H9 (cell line): ENCODE measurements around the gene ZNF664. TPM values are rescaled to one million over a fixed set of nuclear protein-coding genes. Genes with fewer than 3 reads are reported as not detected.

ENCODE experiments used
- DNase-seq: peaks from one replicate; pipeline ENCODE4 v3.0.0-alpha.2; 2017
- H2AFZ ChIP-seq: one replicate; pipeline ENCODE4 v1.6.1; 2013; ENCODE audit warnings: mild to moderate bottlenecking, low read length, control low read depth, moderate library complexity
- H2AK5ac ChIP-seq: 2 replicates; pipeline ENCODE4 v1.6.1; 2013; ENCODE audit warnings: low read length, control low read depth, mixed read lengths; ENCODE audit not compliant: insufficient read length
- H2BK120ac ChIP-seq: one replicate; pipeline ENCODE4 v1.6.1; 2013; ENCODE audit warnings: low read depth, mild to moderate bottlenecking, low read length, control low read depth, inconsistent platforms; ENCODE audit not compliant: poor library complexity, severe bottlenecking
- H2BK12ac ChIP-seq: 2 replicates; pipeline ENCODE4 v1.6.1; 2013; ENCODE audit warnings: low read length, control low read depth, mixed read lengths, low read depth; ENCODE audit not compliant: insufficient read length
- H2BK15ac ChIP-seq: 2 replicates; pipeline ENCODE4 v1.6.1; 2013; ENCODE audit warnings: low read depth, low read length, control low read depth
- H2BK20ac ChIP-seq: one replicate; pipeline ENCODE4 v1.6.1; 2013; ENCODE audit warnings: low read depth, mild to moderate bottlenecking, low read length, control low read depth, inconsistent platforms; ENCODE audit not compliant: poor library complexity, severe bottlenecking
- H2BK5ac ChIP-seq: 2 replicates; pipeline ENCODE4 v1.6.1; 2013; ENCODE audit warnings: low read length, control low read depth, mixed read lengths; ENCODE audit not compliant: insufficient read length
- H3K14ac ChIP-seq: 2 replicates; pipeline ENCODE4 v1.6.1; 2013; ENCODE audit warnings: low read length, control low read depth; ENCODE audit not compliant: insufficient read depth
- H3K18ac ChIP-seq: 2 replicates; pipeline ENCODE4 v1.6.1; 2013; ENCODE audit warnings: low read depth, mild to moderate bottlenecking, mixed read lengths, low read length, control low read depth; ENCODE audit not compliant: insufficient read length
- H3K23ac ChIP-seq: 2 replicates; pipeline ENCODE4 v1.6.1; 2013; ENCODE audit warnings: low read length, control low read depth, mixed read lengths, low read depth; ENCODE audit not compliant: insufficient read length
- H3K23me2 ChIP-seq: 2 replicates; pipeline ENCODE4 v1.6.1; 2013; ENCODE audit warnings: low read depth, mild to moderate bottlenecking, mixed read lengths, low read length, control low read depth; ENCODE audit not compliant: insufficient read length, poor library complexity, severe bottlenecking
- H3K27ac ChIP-seq: 2 replicates; pipeline ENCODE4 v1.5.1; 2013; ENCODE audit warnings: low read length, control low read depth, mixed read lengths, low read depth; ENCODE audit not compliant: insufficient read length
- H3K27me3 ChIP-seq: 2 replicates; pipeline ENCODE4 v1.6.1; 2013; ENCODE audit warnings: low read length, control low read depth, inconsistent platforms; ENCODE audit not compliant: insufficient read depth
- H3K4ac ChIP-seq: 2 replicates; pipeline ENCODE4 v1.6.1; 2013; ENCODE audit warnings: low read depth, mild to moderate bottlenecking, control low read depth, inconsistent platforms, low read length, moderate library complexity
- H3K4me1 ChIP-seq: 2 replicates; pipeline ENCODE4 v1.6.1; 2013; ENCODE audit warnings: low read length, control low read depth, inconsistent platforms; ENCODE audit not compliant: insufficient read depth
- H3K4me2 ChIP-seq: 2 replicates; pipeline ENCODE4 v1.6.1; 2013; ENCODE audit warnings: low read length, control low read depth, mixed read lengths; ENCODE audit not compliant: insufficient read length, insufficient read depth
- H3K56ac ChIP-seq: 2 replicates; pipeline ENCODE4 v1.6.1; 2013; ENCODE audit warnings: low read depth, mild to moderate bottlenecking, mixed read lengths, low read length, control low read depth; ENCODE audit not compliant: insufficient read length
- H3K79me1 ChIP-seq: 2 replicates; pipeline ENCODE4 v1.6.1; 2013; ENCODE audit warnings: low read depth, mild to moderate bottlenecking, moderate library complexity, low read length, control low read depth, inconsistent platforms; ENCODE audit not compliant: insufficient read depth, poor library complexity, severe bottlenecking
- H3K79me2 ChIP-seq: 2 replicates; pipeline ENCODE4 v1.6.1; 2013; ENCODE audit warnings: low read length, control low read depth, inconsistent platforms; ENCODE audit not compliant: insufficient read depth
- H3K9ac ChIP-seq: 2 replicates; pipeline ENCODE4 v1.6.1; 2013; ENCODE audit warnings: low read length, control low read depth, mixed read lengths; ENCODE audit not compliant: insufficient read length; ENCODE audit errors: extremely low read depth
- H3K9me3 ChIP-seq: one replicate; pipeline ENCODE4 v1.6.1; 2013; ENCODE audit warnings: low read depth, low read length, inconsistent platforms; ENCODE audit not compliant: control insufficient read depth
- H3T11ph ChIP-seq: one replicate; pipeline ENCODE4 v1.6.1; 2013; ENCODE audit warnings: mild to moderate bottlenecking, low read length, control low read depth, inconsistent platforms
- H4K20me1 ChIP-seq: one replicate; pipeline ENCODE4 v1.6.1; 2013; ENCODE audit not compliant: control insufficient read depth, insufficient read length, insufficient read depth
- H4K5ac ChIP-seq: 2 replicates; pipeline ENCODE4 v1.6.1; 2013; ENCODE audit warnings: low read depth, mild to moderate bottlenecking, mixed read lengths, low read length, control low read depth; ENCODE audit not compliant: insufficient read length
- H4K8ac ChIP-seq: replicated peaks from 2 replicates; pipeline ENCODE4 v1.6.1; 2013; ENCODE audit warnings: low read length, control low read depth, mixed read lengths, low read depth; ENCODE audit not compliant: insufficient read length
- H4K91ac ChIP-seq: 2 replicates; pipeline ENCODE4 v1.6.1; 2013; ENCODE audit warnings: low read depth, mild to moderate bottlenecking, moderate library complexity, mixed read lengths, low read length, control low read depth; ENCODE audit not compliant: insufficient read length
- H3K27ac Mint-ChIP-seq, 3 experiments: 2 replicates in 2 of 3; 3 replicates in 1 of 3; pipeline ENCODE4 v1.8.0; 2020 to 2021; ENCODE audit warnings: mixed read lengths in 3 of 3, mild to moderate bottlenecking in 1 of 3, moderate library complexity in 1 of 3
- H3K27me3 Mint-ChIP-seq: 2 replicates; pipeline ENCODE4 v1.8.0; 2021; ENCODE audit warnings: low read depth, mild to moderate bottlenecking, moderate library complexity, mixed read lengths
- H3K36me3 Mint-ChIP-seq, 3 experiments: 2 replicates in 2 of 3; 3 replicates in 1 of 3; pipeline ENCODE4 v1.8.0; 2020 to 2021; ENCODE audit warnings: low read depth in 3 of 3, mixed read lengths in 3 of 3; ENCODE audit not compliant: insufficient read depth in 1 of 3
- H3K4me1 Mint-ChIP-seq, 2 experiments: 2 replicates each; pipeline ENCODE4 v1.8.0; 2020; ENCODE audit warnings: mixed read lengths in 2 of 2
- H3K4me3 Mint-ChIP-seq, 2 experiments: 2 replicates in 1 of 2; 3 replicates in 1 of 2; pipeline ENCODE4 v1.8.0; 2020 to 2021; ENCODE audit warnings: mild to moderate bottlenecking in 2 of 2, mixed read lengths in 2 of 2, moderate library complexity in 1 of 2
- H3K9me3 Mint-ChIP-seq, 2 experiments: 2 replicates in 1 of 2; 3 replicates in 1 of 2; pipeline ENCODE4 v1.8.0; 2020; ENCODE audit warnings: mild to moderate bottlenecking in 2 of 2, mixed read lengths in 2 of 2, moderate library complexity in 1 of 2
- CTCF ChIP-seq: fragments of 200-600 bp; sonication (generic); conservative IDR thresholded peaks from 3 replicates; pipeline ENCODE4 v1.8.0; 2021; ENCODE audit warnings: antibody characterized with exemption, mild to moderate bottlenecking
- WGBS: extraction: QIAGEN DNeasy Blood & Tissue Kit; methylation state at CpG from one replicate; pipeline ENCODE4 v1.1.7; 2013; ENCODE audit warnings: missing lambda C conversion rate, low lambda C conversion rate, mixed read lengths; ENCODE audit not compliant: insufficient read length; ENCODE audit errors: extremely low coverage; 5-methylcytosine and 5-hydroxymethylcytosine counted together
- total RNA-seq: library from RNA; stranded (reverse); gene quantifications from 2 replicates; pipeline ENCODE4 v1.2.1, GENCODE V29; 2021

The ZNF664 gene
- total RNA-seq, 1 experiment from 2014 or later = 29.5 TPM

GRCh38 chr12:123992118-123992825 is 19.3 kb downstream of the ZNF664 start:
- no peaks in the 10 kb centered on the region; the same call in 1 of the 2 replicates for H3K27me3 Mint-ChIP-seq
- TF ChIP-seq CTCF = no peak
- H3K9ac ChIP-seq = no peak overlapping the region
- H2BK12ac ChIP-seq = no peak overlapping the region
- H4K20me1 ChIP-seq = no peaks in the 10 kb centered on the region
- H2BK20ac ChIP-seq = no peak overlapping the region
- WGBS = no CpG with 5 or more reads among the region's 8 CpGs
- no peak overlapping the region for H2AK5ac ChIP-seq
- no peaks in the 10 kb centered on the region for H3K79me2 ChIP-seq
- H3K4me1 ChIP-seq = no peaks in the 10 kb centered on the region
- H3K9me3 Mint-ChIP-seq = no peaks in the 10 kb centered on the region
- H3K4me2 ChIP-seq = no peak overlapping the region
- H3K14ac ChIP-seq = no peak overlapping the region
- H3K9me3 ChIP-seq = no peaks in the 10 kb centered on the region
- H3K36me3 Mint-ChIP-seq = peaks cover 2 to 19% (median 16%) of the 10 kb centered on the region in 3 experiments; a peak in 5 of 7 replicates
- H2BK120ac ChIP-seq = no peak overlapping the region
- no peak overlapping the region for H3K4me3 Mint-ChIP-seq
- DNase-seq = no peak
- no peak overlapping the region for H3K27ac Mint-ChIP-seq
- H3K79me1 ChIP-seq = no peaks in the 10 kb centered on the region
- no peak overlapping the region for H4K5ac ChIP-seq
- no peak overlapping the region for H3K18ac ChIP-seq
- no peaks in the 10 kb centered on the region for H3K23me2 ChIP-seq
- no peak overlapping the region for H3T11ph ChIP-seq
- no peak overlapping the region for H2BK15ac ChIP-seq
- no peak overlapping the region for H3K4ac ChIP-seq
- no peak overlapping the region for H2BK5ac ChIP-seq
- H3K56ac ChIP-seq = no peak overlapping the region
- H2AFZ ChIP-seq = no peak overlapping the region
- H3K27ac ChIP-seq = no peak overlapping the region
- H4K8ac ChIP-seq = no peak overlapping the region
- H3K4me1 Mint-ChIP-seq = peaks cover 14 to 25% of the 10 kb centered on the region in 2 experiments
- no peak overlapping the region for H3K23ac ChIP-seq
- H4K91ac ChIP-seq = no peak overlapping the region
- no peaks in the 10 kb centered on the region for H3K27me3 ChIP-seq
